HepG2 (cell line): ENCODE measurements around the gene ICE1. TPM values are rescaled to one million over a fixed set of nuclear protein-coding genes. Genes with fewer than 3 reads are reported as not detected.
"Not testable (repeated sequence)": the region's sequence is repeated elsewhere in the genome, so short reads cannot be mapped to it uniquely, and the experiment has no call there.

ENCODE experiments used
- ATAC-seq: fragments of 200-7000 bp; cut with Tn5 transposase; 3 replicates; pipeline ENCODE4 v1.9.1; 2020; ENCODE audit warnings: mild to moderate bottlenecking, moderate library complexity
- BruUV-seq: library from RNA; stranded (reverse); fragments of 400-500 nt; replicated peaks from 2 replicates; lab custom pipeline; 2021; lab: Mats Ljungman, UMichigan
- CTCF ChIA-PET: fragments of 300-600 bp; formaldehyde crosslinking; extraction: SDS; loops from one replicate; lab custom pipeline; 2021; ENCODE audit warnings: low total read pairs, inconsistent platforms, low intra/inter-chr PET ratio; lab: Yijun Ruan, JAX
- POLR2A ChIA-PET: fragments of 350-600 bp; sonication (Branson Sonifier 250); formaldehyde crosslinking; loops from one replicate; lab custom pipeline; 2020; ENCODE audit warnings: antibody characterized with exemption, inconsistent platforms; lab: Yijun Ruan, JAX
- DNase-seq: peaks from one replicate; pipeline ENCODE4 v3.0.0-alpha.2; 2015; ENCODE audit warnings: low spot score
- FAIRE-seq: peaks from 3 replicates; lab custom pipeline; 2011; peaks lifted over from hg19 to GRCh38; lab: Jason Lieb, UNC
- H2AFZ ChIP-seq: one replicate; pipeline ENCODE4 v1.6.1; 2011; ENCODE audit warnings: low read length, inconsistent platforms
- H3K27ac ChIP-seq: fragments of 300-600 bp; 3 replicates; pipeline ENCODE4 v1.8.0; 2011; ENCODE audit warnings: mixed run types, mild to moderate bottlenecking, mixed read lengths, low read length, inconsistent platforms; ENCODE audit not compliant: insufficient read depth; ENCODE audit errors: extremely low read length
- H3K27me3 ChIP-seq, 2 experiments: fragments of 200-600 bp in 1 of 2; 2 replicates in 1 of 2; 3 replicates in 1 of 2; pipeline versions ENCODE4 v1.6.0 to v1.8.0; 2011; ENCODE audit warnings: low read length in 2 of 2, mild to moderate bottlenecking in 2 of 2, moderate library complexity in 2 of 2, inconsistent platforms in 1 of 2; ENCODE audit not compliant: insufficient read depth in 2 of 2, control insufficient read depth in 1 of 2
- H3K36me3 ChIP-seq, 2 experiments: fragments of 200-600 bp in 1 of 2; replicated peaks in 1 of 2; 2 replicates in 1 of 2; 3 replicates in 1 of 2; pipeline versions ENCODE4 v1.5.1 to v1.8.0; 2011; ENCODE audit warnings: low read length in 2 of 2, inconsistent platforms in 1 of 2; ENCODE audit not compliant: insufficient read depth in 2 of 2, control insufficient read depth in 1 of 2
- H3K4me1 ChIP-seq: 2 replicates; pipeline ENCODE4 v1.5.1; 2012; ENCODE audit warnings: low read length, inconsistent platforms; ENCODE audit not compliant: insufficient read depth
- H3K4me2 ChIP-seq: 2 replicates; pipeline ENCODE4 v1.6.0; 2011; ENCODE audit warnings: low read depth, low read length, inconsistent platforms
- H3K4me3 ChIP-seq, 3 experiments: fragments of 200-600 bp in 1 of 3; sonication (generic), shearing (Covaris generic) in 1 of 3; replicated peaks in 1 of 3; 2 replicates each; pipeline ENCODE4 v1.5.1; 2011 to 2016; ENCODE audit warnings: low read length in 3 of 3, inconsistent platforms in 2 of 3, low read depth in 2 of 3, mild to moderate bottlenecking in 2 of 3, control low read depth in 1 of 3, mixed read lengths in 1 of 3; ENCODE audit not compliant: insufficient read depth in 1 of 3
- H3K79me2 ChIP-seq: one replicate; pipeline ENCODE4 v1.6.1; 2011; ENCODE audit warnings: low read length, inconsistent platforms; ENCODE audit not compliant: insufficient read depth
- H3K9ac ChIP-seq: 2 replicates; pipeline ENCODE4 v1.6.0; 2011; ENCODE audit warnings: mild to moderate bottlenecking, low read depth, low read length, inconsistent platforms; ENCODE audit not compliant: insufficient read depth
- H3K9me3 ChIP-seq: 2 replicates; pipeline ENCODE4 v1.5.1; 2012; ENCODE audit warnings: mild to moderate bottlenecking, low read length
- H4K20me1 ChIP-seq: 2 replicates; pipeline ENCODE4 v1.6.0; 2011; ENCODE audit warnings: inconsistent platforms, mild to moderate bottlenecking, low read length, moderate library complexity; ENCODE audit not compliant: insufficient read depth
- BRF2 ChIP-seq: sonication (generic); formaldehyde crosslinking; IDR thresholded peaks from 2 replicates; pipeline ENCODE4 v1.8.1; 2022; ENCODE audit warnings: mild to moderate bottlenecking, missing genetic modification reagents
- CREB3 ChIP-seq: sonication (generic); formaldehyde crosslinking; IDR thresholded peaks from 2 replicates; pipeline ENCODE4 v1.5.0; 2020; ENCODE audit warnings: missing genetic modification reagents
- MAFF ChIP-seq: IDR thresholded peaks from 2 replicates; pipeline ENCODE4 v1.6.1; 2011; ENCODE audit warnings: low read depth, low read length, improper control_type of control experiment
- MAFK ChIP-seq, 2 experiments: IDR thresholded peaks in 1 of 2; conservative IDR thresholded peaks in 1 of 2; 2 replicates each; pipeline ENCODE4 v1.6.1; 2011; ENCODE audit warnings: improper control_type of control experiment in 2 of 2, low read length in 2 of 2
- RERE ChIP-seq: IDR thresholded peaks from 2 replicates; pipeline ENCODE4 v1.6.1; 2016; ENCODE audit warnings: low read depth, missing genetic modification reagents, missing compliant biosample characterization
- ZNF10 ChIP-seq: sonication (generic); formaldehyde crosslinking; IDR thresholded peaks from 2 replicates; pipeline ENCODE4 v1.4.0; 2020; ENCODE audit warnings: mild to moderate bottlenecking, low read depth, missing genetic modification reagents, borderline replicate concordance
- ZNF253 ChIP-seq: sonication (generic); formaldehyde crosslinking; IDR thresholded peaks from 2 replicates; pipeline ENCODE4 v1.8.0; 2022; ENCODE audit warnings: mild to moderate bottlenecking, missing genetic modification reagents, borderline replicate concordance
- ZNF7 ChIP-seq: IDR thresholded peaks from 2 replicates; pipeline ENCODE4 v1.6.1; 2016; ENCODE audit warnings: missing biosample characterization, missing genetic modification reagents
- WGBS: methylation state at CpG from one replicate; pipeline ENCODE4 v1.1.6; 2017; ENCODE audit warnings: low lambda C conversion rate; 5-methylcytosine and 5-hydroxymethylcytosine counted together
- in situ Hi-C: cut with HindIII; loops from 2 replicates; pipeline ENCODE4 v1.10.0; 2017; ENCODE audit warnings: low pct_unique_long_range_greater_than_20kb; ENCODE audit not compliant: extremely low pct_ligation_motif_present
- intact Hi-C: fragments of 100-400 bp; cut with micrococcal nuclease; formaldehyde crosslinking; loops from one replicate; pipeline ENCODE4 v1.10.0; 2022; ENCODE audit not compliant: unreplicated experiment
- polyA plus RNA-seq, 8 experiments: library from polyadenylated mRNA; depleted of rRNA in 3 of 8; stranded (reverse) in 7 of 8; unstranded in 1 of 8; fragments of >200 nt; fragmentation: Illumina TruSeq in 4 of 8; extraction: Trizol in 4 of 8; gene quantifications; 2 replicates each; pipeline versions ENCODE4 v1.2.1 to v1.2.3, GENCODE V29; 2011 to 2016; ENCODE audit warnings: low read depth in 4 of 8, missing spikeins in 1 of 8, mixed read lengths in 1 of 8; ENCODE audit not compliant: insufficient read depth in 1 of 8
- total RNA-seq, 5 experiments: library from RNA; depleted of rRNA; stranded (reverse); fragments of >200 nt; fragmentation: Illumina TruSeq; extraction: Trizol; gene quantifications; 2 replicates each; pipeline ENCODE4 v1.2.3, GENCODE V29; 2016; ENCODE audit warnings: low read depth in 1 of 5

Gene ICE1
- total and polyA plus RNA-seq, 2 of the 13 experiments (the other 11 are each of a cell fraction or from before 2014, with no cell fraction given) = 9.1 to 27.6 TPM

DNA sequence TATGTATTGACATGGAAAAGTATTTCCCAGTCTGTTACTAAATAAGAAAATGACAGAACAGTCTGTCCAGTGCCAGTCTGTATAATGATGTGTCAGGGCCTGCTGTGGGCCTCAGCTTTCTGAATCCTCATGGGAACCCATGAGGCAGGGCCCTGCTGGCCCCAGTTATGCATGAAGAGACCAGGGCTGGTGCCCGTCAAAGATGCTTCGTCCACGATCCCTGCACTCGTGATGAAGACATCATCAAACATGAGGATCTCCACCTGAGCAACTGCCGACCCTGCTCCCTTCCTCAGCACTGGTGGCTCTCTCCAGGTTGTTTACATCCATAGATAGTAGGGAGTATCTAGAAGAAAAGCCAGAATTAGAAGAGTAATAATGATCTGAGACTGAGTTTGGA is 52.5 kb downstream of the ICE1 start (continued):
- no peak for TF ChIP-seq BRF2 (CRISPR knock-in tag)
- no peak for TF ChIP-seq ZNF253 (CRISPR knock-in tag)
- no peak for TF ChIP-seq RERE (CRISPR knock-in tag)
- no peak for TF ChIP-seq ZNF10 (CRISPR knock-in tag)
- no peak for TF ChIP-seq ZNF7 (CRISPR knock-in tag)

DNA sequence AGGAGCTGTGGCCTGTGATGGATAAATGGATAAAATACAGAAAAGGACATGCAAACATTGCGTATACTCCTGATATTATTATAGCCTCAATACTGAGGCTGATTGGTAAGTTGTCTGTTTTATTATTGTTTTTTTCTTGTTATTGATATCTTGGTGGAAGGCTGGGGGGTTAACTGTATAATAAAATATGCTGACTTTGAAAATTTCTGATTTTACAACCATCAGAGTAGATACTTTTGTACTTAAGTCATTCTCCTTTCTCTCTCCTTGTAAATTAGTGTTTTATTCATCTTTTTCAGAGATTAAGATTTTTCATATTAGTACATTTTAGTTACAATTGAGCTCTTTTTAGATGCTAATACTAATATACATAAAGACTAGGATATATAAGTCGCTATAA is 53.5 kb downstream of the ICE1 start:
- H3K9me3 ChIP-seq = no peaks in the 10 kb centered on the region
- TF ChIP-seq MAFK (conservative IDR thresholded peaks at IDR 0.05 in 1 of 2, IDR thresholded peaks at IDR 0.05 in 1 of 2; ENCODE audit: low read length in 2 of 2) = peak; percentile 66 to 82; a peak in 3 of 4 replicates
- no peak for TF ChIP-seq CREB3 (CRISPR knock-in tag)
- peak; percentile 71; the same call in 1 of the 2 replicates for TF ChIP-seq MAFF
- WGBS = 98% methylated on average over 2 of the region's 2 CpGs
- POLR2A ChIA-PET = no interaction called here
- no TSS peak for BruUV-seq
- FAIRE-seq (no peak), DNase-seq (no peak), ATAC-seq (no peak)
- H3K36me3 ChIP-seq = peaks cover 0 to 17% of the 10 kb centered on the region in 2 experiments; a peak in 2 of 5 replicates
- CTCF ChIA-PET = no interaction called here
- no peak overlapping the region for H2AFZ ChIP-seq
- no peaks in the 10 kb centered on the region for H3K79me2 ChIP-seq
- no peaks in the 10 kb centered on the region for H3K4me1 ChIP-seq
- no peak overlapping the region for H3K27ac ChIP-seq
- H3K4me3 ChIP-seq = no peak overlapping the region
- in situ Hi-C loops = no loop called here
- intact Hi-C loops = no loop called here
- no peak overlapping the region for H3K4me2 ChIP-seq
- H3K27me3 ChIP-seq = no peaks in the 10 kb centered on the region
- no peaks in the 10 kb centered on the region for H4K20me1 ChIP-seq
- no peak overlapping the region for H3K9ac ChIP-seq

DNA sequence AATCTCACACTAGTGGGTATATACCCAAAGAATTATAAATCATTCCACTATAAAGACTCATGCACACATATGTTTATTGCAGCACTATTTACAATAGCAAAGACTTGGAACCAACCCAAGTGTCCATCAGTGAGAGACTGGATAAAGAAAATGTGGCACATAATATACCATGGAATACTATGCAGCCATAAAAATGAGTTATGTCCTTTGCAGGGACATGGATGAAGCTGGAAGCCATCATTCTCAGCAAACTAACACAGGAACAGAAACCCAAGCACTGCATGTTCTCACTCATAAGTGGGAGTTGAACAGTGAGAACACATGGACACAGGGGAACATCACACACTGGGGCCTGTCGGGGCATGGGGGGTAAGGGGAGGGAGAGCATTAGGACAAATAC is 57.1 kb downstream of the ICE1 start:
- H3K9ac ChIP-seq, DNase-seq, BruUV-seq, intact Hi-C loops, ATAC-seq, H3K27ac ChIP-seq, H3K79me2 ChIP-seq, CTCF ChIA-PET, FAIRE-seq, POLR2A ChIA-PET, H3K4me1 ChIP-seq, H4K20me1 ChIP-seq, in situ Hi-C loops, H3K4me2 ChIP-seq, H3K9me3 ChIP-seq, H2AFZ ChIP-seq, H3K27me3 ChIP-seq, H3K4me3 ChIP-seq: not testable (repeated sequence)
- H3K36me3 ChIP-seq = peaks cover 0 to 12% of the 10 kb centered on the region in 2 experiments; a peak in 2 of 5 replicates
- WGBS = 92% methylated on average over 1 of the region's 1 CpG
